GM19468 (cell line): ENCODE data around the gene ETV4.

Experiments
- ATAC-seq: cut with Tn5 transposase; IDR thresholded peaks from one replicate; pipeline ENCODE4 v1.9.1; 2021; ENCODE audit warnings: mild to moderate bottlenecking, moderate library complexity, moderate number of reproducible peaks; ENCODE audit not compliant: unreplicated experiment; ENCODE audit errors: extremely low read depth

ETV4 gene

DNA sequence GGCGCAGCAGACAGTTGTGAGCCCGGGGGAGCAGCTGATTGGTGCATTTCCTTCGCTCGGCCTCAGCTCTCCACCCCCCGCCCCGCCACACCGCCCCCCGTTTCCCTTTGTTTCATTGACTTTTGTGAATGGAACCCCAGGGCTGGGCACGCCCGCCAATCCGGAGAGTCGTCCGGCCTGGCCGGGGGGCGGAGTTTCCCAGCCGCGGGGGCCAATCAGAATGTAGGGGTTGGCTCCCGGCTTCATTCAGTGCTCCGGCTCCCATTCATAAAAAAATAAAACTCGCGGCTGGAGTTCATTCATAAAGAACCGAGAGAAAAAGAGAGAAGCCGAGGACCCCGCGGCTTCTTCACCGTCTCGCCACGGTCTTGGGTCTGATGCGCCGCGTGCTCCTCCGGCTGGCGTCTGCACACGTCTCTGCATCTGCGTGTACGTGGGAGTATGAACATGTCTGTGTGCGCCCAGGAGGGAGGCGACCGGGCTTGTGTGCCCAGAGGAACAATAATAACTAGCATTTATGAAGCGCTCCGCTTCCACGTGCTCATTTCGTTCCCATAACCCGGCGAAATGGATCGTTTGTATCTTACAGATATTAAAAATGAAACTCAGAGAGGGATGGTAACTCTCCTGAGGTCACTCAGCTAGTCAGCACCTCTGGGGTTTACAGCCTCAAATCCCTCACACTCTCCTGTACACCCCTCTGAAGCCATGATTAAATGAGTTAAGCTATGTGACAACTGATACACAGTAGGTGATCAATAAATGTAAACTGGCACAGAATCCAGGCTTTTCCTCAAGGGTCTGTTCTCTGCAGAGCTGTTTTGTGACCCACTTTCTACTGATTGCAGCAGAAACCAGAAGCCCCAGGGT, at the start of gene ETV4:
Gene ETV4 (minus strand): TSS at position 22 of the 870 bp plus-strand sequence. CDS start 723 bp downstream, outside the sequence.
- ATAC-seq, result no peak

- ATAC-seq, result no peak
Measured at GRCh38 chr17:43595466-43595865, 49.3 kb upstream of the ETV4 start.

GRCh38 chr17:43591779-43592562, 45.8 kb upstream of the ETV4 start:
- no peak for ATAC-seq

DNA sequence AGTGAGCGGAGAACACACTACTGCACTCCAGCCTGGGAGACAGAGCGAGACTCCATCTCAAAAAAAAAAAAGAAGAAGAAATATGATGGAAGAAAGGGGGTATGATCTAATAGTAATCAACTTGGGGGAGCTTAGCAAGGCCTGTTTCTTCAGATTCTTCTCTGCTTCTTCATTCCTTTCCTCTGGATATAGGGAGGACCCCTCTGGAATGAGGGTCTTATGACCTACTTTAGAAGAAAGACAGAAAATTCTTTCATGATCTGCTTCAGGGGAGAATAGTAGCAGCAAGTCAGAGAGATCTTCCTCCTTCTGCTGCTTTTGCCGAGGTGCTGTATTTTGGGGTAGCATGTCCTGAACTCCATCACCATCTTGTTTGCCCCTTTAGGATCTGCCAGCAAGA, 44.9 kb upstream of the ETV4 start:
- ATAC-seq, result no peak

DNA sequence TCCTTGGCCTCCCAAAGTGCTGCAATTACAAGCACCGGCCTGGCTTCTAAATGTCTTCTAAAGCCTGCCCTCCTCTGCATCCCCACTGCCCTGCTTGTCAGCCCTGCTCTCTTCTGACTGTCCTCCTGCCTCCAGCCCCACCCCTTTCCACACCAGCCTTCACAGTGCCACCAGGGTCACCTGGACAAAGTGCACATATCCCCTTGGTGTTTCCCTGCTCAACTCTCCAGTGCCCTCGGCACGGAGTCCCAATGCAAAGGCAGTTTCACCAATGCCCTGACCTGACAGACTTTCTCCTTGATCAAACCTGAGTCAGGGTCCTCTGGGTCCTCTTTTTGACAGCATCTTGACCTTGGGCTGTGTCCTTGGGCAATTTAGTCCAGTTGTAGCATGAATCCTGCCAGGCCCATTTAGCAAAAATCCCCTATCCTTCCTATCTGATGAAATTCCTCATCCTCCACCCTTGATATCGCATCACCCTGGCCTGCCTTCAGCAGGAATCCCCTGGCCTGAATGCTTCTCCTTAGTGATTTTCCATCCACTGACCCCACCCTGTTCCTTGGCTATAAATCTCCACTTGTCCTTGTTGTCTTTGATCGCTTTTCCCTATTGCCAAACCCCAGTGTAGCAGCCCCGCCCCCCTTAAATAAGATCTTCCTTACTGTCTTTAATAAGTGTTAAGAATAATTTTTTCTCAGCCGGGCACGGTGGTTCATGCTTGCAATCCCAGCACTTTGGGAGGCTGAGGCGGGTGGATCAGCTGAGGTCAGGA, 42.7 kb upstream of the ETV4 start:
- ATAC-seq, result no peak

GRCh38 chr17:43588121-43588520, 42.0 kb upstream of the ETV4 start:
- no peak for ATAC-seq

DNA sequence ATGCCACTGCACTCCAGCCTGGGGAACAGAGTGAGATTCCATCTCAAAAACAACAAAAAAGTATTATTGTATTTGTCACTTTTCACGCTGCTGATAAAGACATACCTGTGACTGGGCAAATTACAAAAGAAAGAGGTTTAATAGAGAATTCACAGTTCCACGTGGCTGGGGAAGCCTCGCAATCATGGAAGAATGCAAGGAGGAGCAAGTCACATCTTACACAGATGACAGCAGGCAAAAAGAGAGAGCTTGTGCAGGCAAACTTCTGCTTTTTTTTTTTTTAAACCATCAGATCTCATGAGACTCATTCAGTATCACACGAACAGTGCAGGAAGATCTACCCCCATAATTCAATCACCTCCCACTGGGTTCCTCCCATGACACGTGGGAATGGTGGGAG, 41.5 kb upstream of the ETV4 start:
- ATAC-seq, result no peak

DNA sequence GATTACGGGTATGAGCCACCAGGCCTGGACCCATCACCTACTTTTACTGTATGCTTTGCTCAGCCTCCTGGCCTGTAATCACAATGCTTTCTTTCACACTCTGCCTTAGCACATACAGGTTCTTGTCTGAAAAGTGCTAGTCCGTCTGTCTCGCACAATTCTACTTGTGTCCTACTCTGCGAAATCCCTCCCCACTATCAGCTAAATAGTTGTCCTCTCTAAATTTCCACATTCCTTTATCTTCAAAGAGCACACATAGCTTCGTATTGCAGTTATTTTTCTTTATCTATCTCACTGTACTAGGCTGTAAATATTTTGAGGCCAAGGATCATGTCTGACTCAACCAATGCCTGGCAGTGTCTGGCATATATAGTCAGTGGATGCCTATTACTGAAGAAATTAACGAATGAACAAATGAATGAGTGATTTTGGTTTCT, 38.5 kb upstream of the ETV4 start:
- no peak for ATAC-seq

- no peak for ATAC-seq
Measured at GRCh38 chr17:43583332-43583731, 37.2 kb upstream of the ETV4 start.

DNA sequence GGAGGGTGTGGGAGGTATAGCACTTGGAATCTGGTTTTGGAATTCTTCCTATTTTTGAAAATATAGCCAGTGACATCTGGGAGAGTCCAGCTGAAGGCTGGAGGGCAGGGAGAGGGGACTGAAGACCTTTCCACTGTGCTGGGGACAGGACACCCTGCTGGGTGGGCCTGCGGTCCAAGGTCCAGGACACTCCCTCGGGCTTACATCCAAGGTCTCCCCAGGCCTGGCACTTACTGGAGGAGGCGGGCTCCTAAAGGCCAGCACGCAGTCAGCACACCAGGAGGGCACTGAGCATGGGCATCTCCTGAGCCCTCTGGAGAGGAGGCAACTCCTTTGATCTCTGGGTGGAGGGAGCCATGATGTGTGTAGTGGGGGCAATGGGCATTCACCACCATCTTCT, 35.5 kb upstream of the ETV4 start:
- no peak for ATAC-seq

- ATAC-seq, result no peak
Measured at GRCh38 chr17:43581130-43581529, 35.0 kb upstream of the ETV4 start.

DNA sequence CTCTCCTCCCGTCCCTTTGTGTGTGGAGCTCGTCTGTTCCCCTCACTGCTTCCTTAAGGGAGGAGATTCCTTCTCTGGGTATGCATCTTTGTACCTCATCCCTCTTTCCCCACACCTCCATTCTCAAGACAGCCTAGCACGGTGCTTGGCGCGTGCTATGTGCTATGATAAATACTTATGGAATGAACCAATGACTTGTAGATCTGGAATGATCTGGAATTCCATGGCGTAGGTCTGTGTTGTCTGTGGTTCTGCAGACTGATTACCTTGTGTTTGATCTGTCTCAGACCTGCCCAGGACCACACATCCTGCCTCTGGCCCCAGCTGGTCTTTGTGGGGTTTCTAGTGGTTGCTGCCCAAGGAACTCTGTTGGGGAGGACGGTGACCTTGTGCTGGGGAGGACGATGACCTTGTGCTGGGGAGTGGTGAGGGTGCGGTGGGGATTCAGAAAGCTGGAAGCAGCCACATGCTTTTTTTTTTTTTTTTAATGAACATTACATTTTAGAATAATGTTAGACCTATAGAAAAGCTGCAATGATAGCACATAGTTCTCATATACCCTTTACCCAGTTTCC, 33.5 kb upstream of the ETV4 start:
- no peak for ATAC-seq

GRCh38 chr17:43578699-43579565, 32.8 kb upstream of the ETV4 start:
- ATAC-seq, result no peak

DNA sequence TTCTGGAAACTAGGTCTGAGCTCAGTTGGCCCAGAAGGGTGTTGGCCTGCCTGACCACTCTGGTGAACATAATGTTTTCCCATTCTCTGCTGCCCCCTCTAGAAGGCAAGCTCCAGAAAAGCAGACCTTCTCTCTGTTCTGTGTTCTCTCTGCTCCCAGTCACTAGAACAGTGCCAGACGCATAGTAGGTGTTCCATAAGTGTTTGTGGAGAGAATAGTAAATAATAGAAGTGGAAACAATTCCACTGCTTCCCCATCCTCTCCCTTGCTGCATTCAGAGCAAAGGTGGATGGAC, 32.2 kb upstream of the ETV4 start:
- ATAC-seq, result no peak

DNA sequence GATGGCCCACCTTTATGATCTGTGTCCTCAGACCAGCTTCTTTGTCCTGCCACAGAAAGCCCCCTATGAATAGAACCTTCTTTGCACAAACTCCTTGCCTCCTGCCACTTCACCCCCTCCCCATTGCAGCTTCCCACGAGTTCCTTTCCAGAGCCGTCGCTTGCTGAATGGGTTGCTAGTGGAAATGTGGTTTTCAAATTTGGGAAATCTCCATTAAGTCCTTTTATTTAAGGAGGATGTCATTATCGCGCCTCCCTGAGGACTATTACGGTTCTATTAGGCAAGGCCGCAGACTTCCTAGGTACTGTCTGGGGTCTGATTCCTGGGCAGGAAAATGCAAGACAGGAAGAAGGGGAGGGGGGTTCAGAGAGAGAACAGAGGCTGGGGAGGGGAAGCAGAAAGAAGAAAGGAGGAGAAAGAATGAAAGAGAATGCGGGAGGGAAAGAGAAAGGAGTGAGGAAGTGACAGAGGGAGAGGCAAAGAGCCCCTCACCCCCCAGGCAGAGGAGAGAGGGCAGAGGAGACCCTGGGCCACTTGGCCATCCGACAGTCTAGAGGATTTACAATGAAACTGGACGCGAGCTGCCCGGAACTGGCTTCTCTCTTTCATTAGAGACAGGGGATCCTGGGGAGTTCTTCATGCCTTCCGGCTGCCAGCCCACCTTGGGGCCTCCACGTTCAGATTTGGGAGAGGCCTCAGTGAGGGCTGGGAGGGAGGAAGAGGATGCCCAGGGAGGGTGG, 31.7 kb upstream of the ETV4 start:
- no peak for ATAC-seq

- ATAC-seq, result no peak
Measured at GRCh38 chr17:43576563-43577229, 30.6 kb upstream of the ETV4 start.

DNA sequence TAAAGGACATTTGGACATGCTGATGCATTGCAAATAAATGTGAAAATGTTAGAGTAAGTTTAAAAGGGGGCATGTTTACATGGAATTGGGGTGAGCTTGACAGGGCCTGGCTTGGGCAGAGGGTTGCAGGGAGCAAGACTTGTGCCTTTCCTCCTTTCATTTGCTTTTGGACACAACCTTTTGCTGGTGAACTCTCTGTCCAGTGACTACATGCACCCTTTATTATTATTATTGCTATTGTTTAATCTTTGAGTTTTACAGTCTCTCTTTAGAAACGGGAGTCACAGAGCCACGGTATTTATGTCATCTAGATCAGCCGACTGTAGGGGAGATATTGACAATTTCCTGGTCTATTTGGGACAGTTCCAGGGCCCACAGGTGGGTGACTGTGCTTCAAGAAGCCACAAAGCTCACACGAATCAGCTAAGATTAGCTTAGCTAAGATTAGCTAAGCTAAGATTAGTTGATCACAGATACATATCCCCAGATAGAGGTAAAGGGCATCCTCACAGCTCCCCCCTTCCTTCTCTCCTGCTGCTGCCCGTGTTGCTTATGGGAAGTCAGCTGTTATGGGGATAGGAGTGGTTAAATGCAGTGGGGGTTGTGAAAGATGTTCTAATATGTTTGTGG, 28.9 kb upstream of the ETV4 start:
- no peak for ATAC-seq

- ATAC-seq, result no peak
Measured at GRCh38 chr17:43574348-43574747, 28.2 kb upstream of the ETV4 start.
